Fibroblast of villous mesenchyme (primary cell): Measurements from ENCODE around the gene MED12L. TPM values are rescaled to one million over a fixed set of nuclear protein-coding genes. Genes with fewer than 3 reads are reported as not detected.

Source experiments
- DNase-seq: peaks from one replicate; pipeline ENCODE4 v3.0.0-alpha.2; 2010; ENCODE audit warnings: low read depth
- H3K4me3 ChIP-seq: 2 replicates; pipeline ENCODE4 v1.5.1; 2011; ENCODE audit warnings: low read depth, mild to moderate bottlenecking, low read length
- CTCF ChIP-seq: IDR thresholded peaks from 2 replicates; pipeline ENCODE4 v1.5.1; 2012; ENCODE audit warnings: low read depth, mild to moderate bottlenecking, low read length; ENCODE audit not compliant: insufficient read depth
- total RNA-seq: library from RNA; depleted of rRNA; stranded (reverse); fragments of >200 nt; gene quantifications from 2 replicates; pipeline ENCODE4 v1.2.3, GENCODE V29; 2012

Gene MED12L
- total RNA-seq, 1 donor, result 1.3 TPM

GRCh38 chr3:151347432-151347831, 262.0 kb downstream of the MED12L start:
- no peak overlapping the region for H3K4me3 ChIP-seq
- no peak for DNase-seq
- no peak for TF ChIP-seq CTCF

GRCh38 chr3:151350656-151351055, 265.2 kb downstream of the MED12L start:
- no peak for DNase-seq
- TF ChIP-seq CTCF, result no peak

GRCh38 chr3:151351219-151351618, 265.8 kb downstream of the MED12L start:
- DNase-seq, result no peak
- no peak for TF ChIP-seq CTCF
- H3K4me3 ChIP-seq, result no peak overlapping the region

More at GRCh38 chr3:151350656-151351055, 265.2 kb downstream of the MED12L start:
- H3K4me3 ChIP-seq, result no peak overlapping the region

- H3K4me3 ChIP-seq, result no peak overlapping the region
- no peak for TF ChIP-seq CTCF
- no peak for DNase-seq
Measured at GRCh38 chr3:151351648-151352047, 266.2 kb downstream of the MED12L start.

GRCh38 chr3:151356794-151357462, 271.5 kb downstream of the MED12L start:
- no peak overlapping the region for H3K4me3 ChIP-seq
- TF ChIP-seq CTCF, result no peak
- no peak for DNase-seq

- no peak overlapping the region for H3K4me3 ChIP-seq
- DNase-seq, result no peak
Measured at GRCh38 chr3:151357463-151357850, 272.0 kb downstream of the MED12L start.

More at GRCh38 chr3:151357463-151357850, 272.0 kb downstream of the MED12L start:
- TF ChIP-seq CTCF, result no peak
